Breast epithelium (tissue), 4 donors: ENCODE results near the gene CFAP20DC. TPM values are rescaled to one million over a fixed set of nuclear protein-coding genes. Genes with fewer than 3 reads are reported as not detected.

Experiments
- DNase-seq, 2 donors: peaks; one replicate each; pipeline ENCODE4 v3.0.0-alpha.2; 2019; ENCODE audit warnings: low spot score in 2 of 2
- H3K27ac ChIP-seq, 2 donors: fragments of 200-600 bp; sonication (generic) in 1 of 2; one replicate each; pipeline ENCODE4 v1.5.1; 2016 to 2019; ENCODE audit warnings: mild to moderate bottlenecking in 1 of 2
- H3K27me3 ChIP-seq, 2 donors: fragments of 200-600 bp; sonication (generic) in 1 of 2; one replicate each; pipeline versions ENCODE4 v1.5.1 to v1.6.0; 2017 to 2019; ENCODE audit warnings: control low read depth in 1 of 2, mild to moderate bottlenecking in 1 of 2
- H3K36me3 ChIP-seq: fragments of 200-600 bp; one replicate; pipeline ENCODE4 v1.5.1; 2019
- H3K4me1 ChIP-seq, 2 donors: fragments of 200-600 bp; sonication (generic); one replicate each; pipeline ENCODE4 v1.5.1; 2016 to 2019; ENCODE audit warnings: control low read depth in 1 of 2
- H3K4me3 ChIP-seq, 3 donors: fragments of 200-600 bp; sonication (generic); 1 replicate in 2 of 3; 2 replicates in 1 of 3; pipeline ENCODE4 v1.5.1; 2016 to 2019; ENCODE audit warnings: mild to moderate bottlenecking in 3 of 3, moderate library complexity in 2 of 3
- H3K9me3 ChIP-seq, 2 donors: fragments of 200-600 bp; sonication (generic) in 1 of 2; one replicate each; pipeline ENCODE4 v1.5.1; 2016 to 2019; ENCODE audit warnings: control low read depth in 1 of 2
- CTCF ChIP-seq, 3 donors: fragments of 450-650 bp; IDR thresholded peaks; one replicate each; pipeline ENCODE4 v1.5.1; 2016 to 2017; ENCODE audit warnings: antibody characterized with exemption in 3 of 3, mild to moderate bottlenecking in 3 of 3, moderate library complexity in 3 of 3
- POLR2A ChIP-seq: fragments of 450-650 bp; IDR thresholded peaks from one replicate; pipeline ENCODE4 v1.6.1; 2016; ENCODE audit warnings: antibody characterized with exemption, mild to moderate bottlenecking, moderate library complexity
- POLR2AphosphoS5 ChIP-seq, 3 donors: sonication (generic); formaldehyde crosslinking; IDR thresholded peaks; one replicate each; pipeline ENCODE4 v1.6.1; 2017; ENCODE audit warnings: antibody characterized with exemption in 3 of 3
- intact Hi-C: fragments of 100-400 bp; cut with DNase I; formaldehyde crosslinking; loops from one replicate; pipeline ENCODE4 v1.15.1; 2023; ENCODE audit warnings: low total_unique reads
- total RNA-seq, 3 donors: library from RNA; depleted of rRNA; stranded (reverse); fragments of >200 nt; gene quantifications; one replicate each; pipeline ENCODE4 v1.1.0, GENCODE V29; 2016

The CFAP20DC gene
- total RNA-seq, 3 donors from 2014 or later = 0.44 to 3.3 (median 2.4) TPM

GRCh38 chr3:58766587-58767282, 283.1 kb downstream of the CFAP20DC start:
- Histone ChIP-seq H3K4me3 (no peak overlapping the region), H3K36me3 (no peaks in the 10 kb centered on the region), H3K4me1 (no peaks in the 10 kb centered on the region), H3K27ac (no peak overlapping the region), H3K9me3 (peaks cover 0 to 9% of the 10 kb centered on the region in 2 donors), H3K27me3 (no peaks in the 10 kb centered on the region)
- no peak for TF ChIP-seq POLR2AphosphoS5 (IDR thresholded peaks at IDR 0.05)
- no peak for TF ChIP-seq POLR2A
- no peak for TF ChIP-seq CTCF (IDR thresholded peaks at IDR 0.05)
- intact Hi-C loops = no loop called here
- DNase-seq = no peak

GRCh38 chr3:58755150-58755549, 294.7 kb downstream of the CFAP20DC start:
- DNase-seq = no peak
- Histone ChIP-seq H3K27me3 (no peaks in the 10 kb centered on the region), H3K9me3 (no peaks in the 10 kb centered on the region), H3K4me3 (no peak overlapping the region), H3K36me3 (no peaks in the 10 kb centered on the region), H3K4me1 (no peaks in the 10 kb centered on the region), H3K27ac (no peak overlapping the region)
- intact Hi-C loops = no loop called here
- TF ChIP-seq POLR2A = no peak

GRCh38 chr3:58754074-58754473, 295.8 kb downstream of the CFAP20DC start:
- no peak for TF ChIP-seq POLR2A
- TF ChIP-seq POLR2AphosphoS5 (IDR thresholded peaks at IDR 0.05) = no peak
- TF ChIP-seq CTCF (IDR thresholded peaks at IDR 0.05) = no peak
- H3K4me3 ChIP-seq = no peak overlapping the region
- H3K27me3 ChIP-seq = no peaks in the 10 kb centered on the region
- no peaks in the 10 kb centered on the region for H3K4me1 ChIP-seq
- H3K36me3 ChIP-seq = no peaks in the 10 kb centered on the region
- intact Hi-C loops = no loop called here
- no peak overlapping the region for H3K27ac ChIP-seq
- no peak for DNase-seq
- H3K9me3 ChIP-seq = no peaks in the 10 kb centered on the region

GRCh38 chr3:58751882-58752567, 297.8 kb downstream of the CFAP20DC start:
- H3K4me3 ChIP-seq = no peak overlapping the region
- no peaks in the 10 kb centered on the region for H3K4me1 ChIP-seq
- H3K36me3 ChIP-seq = no peaks in the 10 kb centered on the region
- DNase-seq = no peak
- H3K9me3 ChIP-seq = no peaks in the 10 kb centered on the region
- no peak overlapping the region for H3K27ac ChIP-seq
- TF ChIP-seq CTCF (IDR thresholded peaks at IDR 0.05) = no peak
- TF ChIP-seq POLR2AphosphoS5 (IDR thresholded peaks at IDR 0.05) = no peak
- TF ChIP-seq POLR2A = no peak
- intact Hi-C loops = no loop called here
- H3K27me3 ChIP-seq = no peaks in the 10 kb centered on the region

GRCh38 chr3:58751235-58751634, 298.6 kb downstream of the CFAP20DC start:
- no peaks in the 10 kb centered on the region for H3K4me1 ChIP-seq
- intact Hi-C loops = no loop called here
- H3K27ac ChIP-seq = no peak overlapping the region
- H3K27me3 ChIP-seq = no peaks in the 10 kb centered on the region
- TF ChIP-seq CTCF (IDR thresholded peaks at IDR 0.05) (no peak), POLR2A (no peak), POLR2AphosphoS5 (IDR thresholded peaks at IDR 0.05) (no peak)
- no peaks in the 10 kb centered on the region for H3K36me3 ChIP-seq
- H3K4me3 ChIP-seq = no peak overlapping the region
- H3K9me3 ChIP-seq = no peaks in the 10 kb centered on the region
- DNase-seq = no peak
